WTC11 (cell line): Measurements from ENCODE around the gene YIF1B.

Experiments
- CREB1 ChIP-seq: sonication (generic); formaldehyde crosslinking; IDR thresholded peaks from 2 replicates; pipeline ENCODE4 v1.8.0; 2023; ENCODE audit warnings: mild to moderate bottlenecking, missing genetic modification reagents
- CTCF ChIP-seq: fragments of 200-600 bp; IDR thresholded peaks from 2 replicates; pipeline ENCODE4 v1.8.0; 2022; ENCODE audit warnings: antibody characterized with exemption
- FOXP1 ChIP-seq: sonication (generic); formaldehyde crosslinking; IDR thresholded peaks from 2 replicates; pipeline ENCODE4 v1.8.0; 2022; ENCODE audit warnings: missing genetic modification reagents, mild to moderate bottlenecking, moderate library complexity, borderline replicate concordance
- NFE2L1 ChIP-seq: sonication (generic); formaldehyde crosslinking; IDR thresholded peaks from 2 replicates; pipeline ENCODE4 v1.8.1; 2023; ENCODE audit warnings: missing genetic modification reagents
- NR2C2 ChIP-seq: sonication (generic); formaldehyde crosslinking; IDR thresholded peaks from 2 replicates; pipeline ENCODE4 v1.8.0; 2022; ENCODE audit warnings: mild to moderate bottlenecking, missing genetic modification reagents
- RELA ChIP-seq: sonication (generic); formaldehyde crosslinking; IDR thresholded peaks from 2 replicates; pipeline ENCODE4 v1.8.1; 2022; ENCODE audit warnings: missing genetic modification reagents, mild to moderate bottlenecking, borderline replicate concordance
- RORB ChIP-seq: fragments of 250-450 bp; sonication (Bioruptor Pico); IDR thresholded peaks from 2 replicates; pipeline ENCODE4 v1.9.0; 2021; ENCODE audit warnings: mild to moderate bottlenecking
- TP53 ChIP-seq: sonication (generic); formaldehyde crosslinking; IDR thresholded peaks from 2 replicates; pipeline ENCODE4 v1.8.1; 2023; ENCODE audit warnings: mild to moderate bottlenecking, missing genetic modification reagents
- ZNF138 ChIP-seq: sonication (generic); formaldehyde crosslinking; conservative IDR thresholded peaks from 2 replicates; pipeline ENCODE4 v1.8.1; 2022; ENCODE audit warnings: mild to moderate bottlenecking, moderate library complexity, missing genetic modification reagents
- ZNF416 ChIP-seq: fragments of 250-450 bp; sonication (Bioruptor Pico); IDR thresholded peaks from 2 replicates; pipeline ENCODE4 v1.9.0; 2021; ENCODE audit warnings: mild to moderate bottlenecking, inconsistent platforms
- TF ChIP-seq, protein P1 (sequence below): sonication (generic); formaldehyde crosslinking; IDR thresholded peaks from 2 replicates; pipeline ENCODE4 v1.8.0; 2022; ENCODE audit warnings: mild to moderate bottlenecking, missing genetic modification reagents
- TF ChIP-seq, protein P2 (sequence below): sonication (generic); formaldehyde crosslinking; IDR thresholded peaks from 2 replicates; pipeline ENCODE4 v1.8.1; 2023; ENCODE audit warnings: mild to moderate bottlenecking, missing genetic modification reagents, moderate library complexity
- TF ChIP-seq, protein P3 (sequence below): sonication (generic); formaldehyde crosslinking; conservative IDR thresholded peaks from 2 replicates; pipeline ENCODE4 v1.8.1; 2023; ENCODE audit warnings: mild to moderate bottlenecking, low read depth, missing genetic modification reagents, moderate library complexity

GRCh38 chr19:38265213-38265861, 50.4 kb downstream of the YIF1B start:
- no peak for TF ChIP-seq CTCF
- no peak for TF ChIP-seq FOXP1 (CRISPR knock-in tag)
- no peak for TF ChIP-seq ZNF416 (CRISPR knock-in tag)
- no peak for TF ChIP-seq TP53 (CRISPR knock-in tag)
- TF ChIP-seq, protein P1, sequence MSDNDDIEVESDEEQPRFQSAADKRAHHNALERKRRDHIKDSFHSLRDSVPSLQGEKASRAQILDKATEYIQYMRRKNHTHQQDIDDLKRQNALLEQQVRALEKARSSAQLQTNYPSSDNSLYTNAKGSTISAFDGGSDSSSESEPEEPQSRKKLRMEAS (CRISPR knock-in tag): no peak
- no peak for TF ChIP-seq NR2C2 (CRISPR knock-in tag)
- TF ChIP-seq, protein P2, sequence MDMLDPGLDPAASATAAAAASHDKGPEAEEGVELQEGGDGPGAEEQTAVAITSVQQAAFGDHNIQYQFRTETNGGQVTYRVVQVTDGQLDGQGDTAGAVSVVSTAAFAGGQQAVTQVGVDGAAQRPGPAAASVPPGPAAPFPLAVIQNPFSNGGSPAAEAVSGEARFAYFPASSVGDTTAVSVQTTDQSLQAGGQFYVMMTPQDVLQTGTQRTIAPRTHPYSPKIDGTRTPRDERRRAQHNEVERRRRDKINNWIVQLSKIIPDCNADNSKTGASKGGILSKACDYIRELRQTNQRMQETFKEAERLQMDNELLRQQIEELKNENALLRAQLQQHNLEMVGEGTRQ (CRISPR knock-in tag): no peak
- no peak for TF ChIP-seq ZNF138 (CRISPR knock-in tag)
- no peak for TF ChIP-seq RORB
- TF ChIP-seq CREB1 (CRISPR knock-in tag): no peak
- TF ChIP-seq, protein P3, sequence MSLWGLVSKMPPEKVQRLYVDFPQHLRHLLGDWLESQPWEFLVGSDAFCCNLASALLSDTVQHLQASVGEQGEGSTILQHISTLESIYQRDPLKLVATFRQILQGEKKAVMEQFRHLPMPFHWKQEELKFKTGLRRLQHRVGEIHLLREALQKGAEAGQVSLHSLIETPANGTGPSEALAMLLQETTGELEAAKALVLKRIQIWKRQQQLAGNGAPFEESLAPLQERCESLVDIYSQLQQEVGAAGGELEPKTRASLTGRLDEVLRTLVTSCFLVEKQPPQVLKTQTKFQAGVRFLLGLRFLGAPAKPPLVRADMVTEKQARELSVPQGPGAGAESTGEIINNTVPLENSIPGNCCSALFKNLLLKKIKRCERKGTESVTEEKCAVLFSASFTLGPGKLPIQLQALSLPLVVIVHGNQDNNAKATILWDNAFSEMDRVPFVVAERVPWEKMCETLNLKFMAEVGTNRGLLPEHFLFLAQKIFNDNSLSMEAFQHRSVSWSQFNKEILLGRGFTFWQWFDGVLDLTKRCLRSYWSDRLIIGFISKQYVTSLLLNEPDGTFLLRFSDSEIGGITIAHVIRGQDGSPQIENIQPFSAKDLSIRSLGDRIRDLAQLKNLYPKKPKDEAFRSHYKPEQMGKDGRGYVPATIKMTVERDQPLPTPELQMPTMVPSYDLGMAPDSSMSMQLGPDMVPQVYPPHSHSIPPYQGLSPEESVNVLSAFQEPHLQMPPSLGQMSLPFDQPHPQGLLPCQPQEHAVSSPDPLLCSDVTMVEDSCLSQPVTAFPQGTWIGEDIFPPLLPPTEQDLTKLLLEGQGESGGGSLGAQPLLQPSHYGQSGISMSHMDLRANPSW (CRISPR knock-in tag): no peak
- no peak for TF ChIP-seq NFE2L1 (CRISPR knock-in tag)
- TF ChIP-seq RELA (CRISPR knock-in tag): no peak
